HEK293 (cell line): ENCODE measurements around the gene FZD10.

ENCODE experiments used
- ZNF354C ChIP-seq: fragments of 450-650 bp; formaldehyde crosslinking; IDR thresholded peaks from 2 replicates; pipeline ENCODE4 v1.5.1; 2016; ENCODE audit warnings: missing biosample characterization, missing genetic modification characterization, low read depth, borderline replicate concordance
- ZNF501 ChIP-seq: fragments of 450-650 bp; formaldehyde crosslinking; IDR thresholded peaks from 2 replicates; pipeline ENCODE4 v1.5.1; 2016; ENCODE audit warnings: missing biosample characterization, missing genetic modification characterization
- ZNF548 ChIP-seq: fragments of 450-650 bp; formaldehyde crosslinking; IDR thresholded peaks from 2 replicates; pipeline ENCODE4 v1.5.1; 2016; ENCODE audit warnings: missing biosample characterization, missing genetic modification characterization
- ZNF76 ChIP-seq: fragments of 450-650 bp; formaldehyde crosslinking; IDR thresholded peaks from 2 replicates; pipeline ENCODE4; 2016; ENCODE audit warnings: low read depth, missing biosample characterization, missing genetic modification characterization, borderline replicate concordance
- ZNF785 ChIP-seq: fragments of 450-650 bp; formaldehyde crosslinking; IDR thresholded peaks from 2 replicates; pipeline ENCODE4 v1.5.1; 2016; ENCODE audit warnings: missing biosample characterization, missing genetic modification characterization
- TF ChIP-seq, protein P1 (sequence below): fragments of 450-650 bp; formaldehyde crosslinking; IDR thresholded peaks from 2 replicates; pipeline ENCODE4 v1.5.1; 2016; ENCODE audit warnings: missing biosample characterization, missing genetic modification characterization

DNA sequence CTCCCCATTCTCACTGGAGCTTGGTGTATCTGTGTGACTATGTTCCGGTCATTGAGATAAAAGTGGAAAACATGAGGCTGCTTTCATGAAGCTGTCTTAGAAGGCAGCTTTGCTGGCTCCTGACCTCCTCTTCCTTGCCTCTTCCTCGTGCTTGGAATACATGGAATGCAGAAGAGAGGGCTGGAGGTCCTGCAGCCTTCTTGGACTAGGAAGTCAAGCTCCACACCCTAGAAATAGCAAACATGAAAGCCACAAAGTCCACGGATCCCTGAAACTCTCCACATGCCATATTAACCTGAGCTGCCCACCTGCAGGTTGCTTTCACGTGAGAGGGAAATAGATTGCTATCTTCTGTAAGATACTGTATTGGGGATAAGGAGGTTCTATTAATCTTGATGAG lies 51.0 kb downstream of the FZD10 start:
- TF ChIP-seq, protein P1, sequence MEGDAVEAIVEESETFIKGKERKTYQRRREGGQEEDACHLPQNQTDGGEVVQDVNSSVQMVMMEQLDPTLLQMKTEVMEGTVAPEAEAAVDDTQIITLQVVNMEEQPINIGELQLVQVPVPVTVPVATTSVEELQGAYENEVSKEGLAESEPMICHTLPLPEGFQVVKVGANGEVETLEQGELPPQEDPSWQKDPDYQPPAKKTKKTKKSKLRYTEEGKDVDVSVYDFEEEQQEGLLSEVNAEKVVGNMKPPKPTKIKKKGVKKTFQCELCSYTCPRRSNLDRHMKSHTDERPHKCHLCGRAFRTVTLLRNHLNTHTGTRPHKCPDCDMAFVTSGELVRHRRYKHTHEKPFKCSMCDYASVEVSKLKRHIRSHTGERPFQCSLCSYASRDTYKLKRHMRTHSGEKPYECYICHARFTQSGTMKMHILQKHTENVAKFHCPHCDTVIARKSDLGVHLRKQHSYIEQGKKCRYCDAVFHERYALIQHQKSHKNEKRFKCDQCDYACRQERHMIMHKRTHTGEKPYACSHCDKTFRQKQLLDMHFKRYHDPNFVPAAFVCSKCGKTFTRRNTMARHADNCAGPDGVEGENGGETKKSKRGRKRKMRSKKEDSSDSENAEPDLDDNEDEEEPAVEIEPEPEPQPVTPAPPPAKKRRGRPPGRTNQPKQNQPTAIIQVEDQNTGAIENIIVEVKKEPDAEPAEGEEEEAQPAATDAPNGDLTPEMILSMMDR (tag by site-specific recombination): no peak
- TF ChIP-seq ZNF354C (no peak), ZNF785 (tag by site-specific recombination) (no peak), ZNF548 (tag by site-specific recombination) (no peak), ZNF76 (tag by site-specific recombination) (no peak), ZNF501 (tag by site-specific recombination) (no peak)
